DOHH2 (cell line): Measurements from ENCODE around the gene PCDHGB1.
A peak's percentile ranks its signal among the peaks of the same experiment; 100 is the strongest.
"Not testable (repeated sequence)": the region's sequence is repeated elsewhere in the genome, so short reads cannot be mapped to it uniquely, and the experiment has no call there.

ENCODE experiments used
- H3F3A ChIP-seq: fragments of 200-600 bp; sonication (generic), shearing (Covaris generic); 2 replicates; pipeline ENCODE4 v1.6.0; 2016; ENCODE audit warnings: antibody characterized with exemption, mild to moderate bottlenecking; ENCODE audit not compliant: control insufficient read depth, insufficient read depth
- H3K27ac ChIP-seq: fragments of 200-600 bp; sonication (generic); 2 replicates; pipeline ENCODE4 v1.5.1; 2014; ENCODE audit warnings: low read depth, mild to moderate bottlenecking, low read length, moderate library complexity
- H3K27me3 ChIP-seq: fragments of 200-600 bp; sonication (generic); 2 replicates; pipeline ENCODE4 v1.6.1; 2014; ENCODE audit warnings: mild to moderate bottlenecking, low read length, mixed read lengths; ENCODE audit not compliant: control insufficient read depth
- H3K36me3 ChIP-seq: fragments of 200-600 bp; sonication (generic); 2 replicates; pipeline ENCODE4 v1.6.1; 2014; ENCODE audit warnings: mild to moderate bottlenecking, low read length, moderate library complexity, mixed read lengths; ENCODE audit not compliant: control insufficient read depth
- H3K4me1 ChIP-seq: fragments of 200-600 bp; sonication (generic); 2 replicates; pipeline ENCODE4 v1.6.1; 2014; ENCODE audit warnings: mild to moderate bottlenecking, low read length, mixed read lengths; ENCODE audit not compliant: control insufficient read depth
- H3K4me2 ChIP-seq: fragments of 200-600 bp; sonication (generic); 2 replicates; pipeline ENCODE4 v1.6.0; 2014; ENCODE audit warnings: mild to moderate bottlenecking, low read length, moderate library complexity
- H3K4me3 ChIP-seq: fragments of 200-600 bp; sonication (generic); 2 replicates; pipeline ENCODE4 v1.5.1; 2014; ENCODE audit warnings: mild to moderate bottlenecking, low read length, mixed read lengths
- H3K79me2 ChIP-seq: fragments of 200-600 bp; sonication (generic); 2 replicates; pipeline ENCODE4 v1.6.1; 2014; ENCODE audit warnings: mild to moderate bottlenecking, low read length, mixed read lengths; ENCODE audit not compliant: control insufficient read depth
- H3K9me2 ChIP-seq: fragments of 200-600 bp; sonication (generic); replicated peaks from 2 replicates; pipeline ENCODE4 v1.6.1; 2014; ENCODE audit warnings: mild to moderate bottlenecking, low read length, mixed read lengths; ENCODE audit not compliant: control insufficient read depth
- H3K9me3 ChIP-seq: fragments of 200-600 bp; sonication (generic); 2 replicates; pipeline ENCODE4 v1.6.1; 2014; ENCODE audit warnings: antibody characterized with exemption, low read length, mixed read lengths; ENCODE audit not compliant: control insufficient read depth, insufficient read depth
- H4K20me1 ChIP-seq: fragments of 200-600 bp; sonication (generic); 2 replicates; pipeline ENCODE4 v1.6.0; 2014; ENCODE audit warnings: low read depth, mild to moderate bottlenecking, antibody characterized with exemption, low read length, moderate library complexity; ENCODE audit not compliant: control insufficient read depth, insufficient read depth
- EZH2phosphoT487 ChIP-seq: fragments of 200-600 bp; sonication (generic); IDR thresholded peaks from 2 replicates; pipeline ENCODE4 v1.6.1; 2017; ENCODE audit warnings: borderline replicate concordance, mild to moderate bottlenecking, antibody characterized with exemption, low read length, moderate library complexity, mixed read lengths
- TF ChIP-seq, protein P1 (sequence below): fragments of 200-600 bp; sonication (generic); IDR thresholded peaks from one replicate; pipeline ENCODE4 v1.5.1; 2014; ENCODE audit warnings: antibody characterized with exemption, mild to moderate bottlenecking, low read depth, low read length; ENCODE audit not compliant: poor library complexity, severe bottlenecking

The PCDHGB1 gene

GRCh38 chr5:141338538-141339306 lies 11.2 kb upstream of the PCDHGB1 start, which contains the start of gene PCDHGA2:
Gene PCDHGA2, plus strand, starts transcription at chr5:141338760.
- Histone ChIP-seq H3K4me2 (peak within 1 kb of the TSS; percentile 27; the same call in 1 of the 2 replicates), H3K79me2 (no peaks in the 10 kb centered on the region), H3K27ac (no peak within 1 kb of the TSS), H3K27me3 (no peaks in the 10 kb centered on the region), H3K4me1 (peaks cover 12% of the 10 kb centered on the region), H3K4me3 (peak within 1 kb of the TSS; percentile 18; the same call in 1 of the 2 replicates), H3K9me3 (peaks cover 20% of the 10 kb centered on the region; the same call in 1 of the 2 replicates), H3K36me3 (no peaks in the 10 kb centered on the region), H4K20me1 (no peaks in the 10 kb centered on the region), H3F3A (no peaks in the 10 kb centered on the region), H3K9me2 (no peaks in the 10 kb centered on the region)
- TF ChIP-seq, protein P1, sequence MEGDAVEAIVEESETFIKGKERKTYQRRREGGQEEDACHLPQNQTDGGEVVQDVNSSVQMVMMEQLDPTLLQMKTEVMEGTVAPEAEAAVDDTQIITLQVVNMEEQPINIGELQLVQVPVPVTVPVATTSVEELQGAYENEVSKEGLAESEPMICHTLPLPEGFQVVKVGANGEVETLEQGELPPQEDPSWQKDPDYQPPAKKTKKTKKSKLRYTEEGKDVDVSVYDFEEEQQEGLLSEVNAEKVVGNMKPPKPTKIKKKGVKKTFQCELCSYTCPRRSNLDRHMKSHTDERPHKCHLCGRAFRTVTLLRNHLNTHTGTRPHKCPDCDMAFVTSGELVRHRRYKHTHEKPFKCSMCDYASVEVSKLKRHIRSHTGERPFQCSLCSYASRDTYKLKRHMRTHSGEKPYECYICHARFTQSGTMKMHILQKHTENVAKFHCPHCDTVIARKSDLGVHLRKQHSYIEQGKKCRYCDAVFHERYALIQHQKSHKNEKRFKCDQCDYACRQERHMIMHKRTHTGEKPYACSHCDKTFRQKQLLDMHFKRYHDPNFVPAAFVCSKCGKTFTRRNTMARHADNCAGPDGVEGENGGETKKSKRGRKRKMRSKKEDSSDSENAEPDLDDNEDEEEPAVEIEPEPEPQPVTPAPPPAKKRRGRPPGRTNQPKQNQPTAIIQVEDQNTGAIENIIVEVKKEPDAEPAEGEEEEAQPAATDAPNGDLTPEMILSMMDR = peak; percentile 61
- no peak for TF ChIP-seq EZH2phosphoT487

DNA sequence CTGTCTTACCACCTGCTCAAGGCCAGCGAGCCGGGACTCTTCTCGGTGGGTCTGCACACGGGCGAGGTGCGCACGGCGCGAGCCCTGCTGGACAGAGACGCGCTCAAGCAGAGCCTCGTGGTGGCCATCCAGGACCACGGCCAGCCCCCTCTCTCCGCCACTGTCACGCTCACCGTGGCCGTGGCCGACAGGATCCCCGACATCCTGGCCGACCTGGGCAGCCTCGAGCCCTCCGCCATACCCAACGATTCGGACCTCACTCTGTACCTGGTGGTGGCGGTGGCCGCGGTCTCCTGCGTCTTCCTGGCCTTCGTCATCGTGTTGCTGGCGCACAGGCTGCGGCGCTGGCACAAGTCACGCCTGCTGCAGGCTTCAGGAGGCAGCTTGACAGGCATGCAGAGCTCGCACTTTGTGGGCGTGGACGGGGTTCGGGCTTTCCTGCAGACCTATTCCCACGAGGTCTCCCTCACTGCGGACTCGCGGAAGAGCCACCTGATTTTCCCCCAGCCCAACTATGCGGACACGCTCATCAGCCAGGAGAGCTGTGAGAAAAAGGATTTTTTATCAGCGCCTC lies 9.0 kb upstream of the PCDHGB1 start:
- H3F3A ChIP-seq, H3K79me2 ChIP-seq, H3K4me1 ChIP-seq, H3K36me3 ChIP-seq, H3K4me2 ChIP-seq, H3K9me2 ChIP-seq, H4K20me1 ChIP-seq, H3K27ac ChIP-seq, H3K4me3 ChIP-seq, H3K27me3 ChIP-seq: not testable (repeated sequence)
- peaks cover 23% of the 10 kb centered on the region; the same call in 1 of the 2 replicates for H3K9me3 ChIP-seq

- peaks cover 23% of the 10 kb centered on the region; the same call in 1 of the 2 replicates for H3K9me3 ChIP-seq
- no peak overlapping the region for H3K27ac ChIP-seq
- TF ChIP-seq, protein P1 = no peak
- no peak for TF ChIP-seq EZH2phosphoT487
- no peak overlapping the region for H3K4me2 ChIP-seq
- H3K79me2 ChIP-seq = no peaks in the 10 kb centered on the region
- no peaks in the 10 kb centered on the region for H3K4me1 ChIP-seq
- no peaks in the 10 kb centered on the region for H3K27me3 ChIP-seq
- no peaks in the 10 kb centered on the region for H4K20me1 ChIP-seq
- H3K4me3 ChIP-seq = no peak overlapping the region
- H3K9me2 ChIP-seq = no peaks in the 10 kb centered on the region
- H3F3A ChIP-seq = no peaks in the 10 kb centered on the region
- no peaks in the 10 kb centered on the region for H3K36me3 ChIP-seq
These were observed 7.1 kb upstream of the PCDHGB1 start for GRCh38 chr5:141342773-141343172.
